Purkinje cell (primary cell): ENCODE measurements around the gene PCCA. TPM values are rescaled to one million over a fixed set of nuclear protein-coding genes. Genes with fewer than 3 reads are reported as not detected.

Source experiments
- polyA plus RNA-seq: library from polyadenylated mRNA; unstranded; fragments of >200 nt; fragmentation: Nextera tagmentation; gene quantifications from 2 replicates; pipeline ENCODE4 v1.2.1, GENCODE V29; 2014

The PCCA gene
- polyA plus RNA-seq, result 50.7 and 51.2 TPM in 2 replicates

GRCh38 chr13:100088644-100089464 is at the start of gene PCCA:
Gene PCCA, plus strand, starts transcription at chr13:100089093. Its CDS starts 28 bp downstream, at chr13:100089121.

Other genes starting within 250 kb of the PCCA start
- 1.9 and 2.6 TPM in 2 replicates for gene ZIC5, start 117.3 kb upstream of the PCCA start, polyA plus RNA-seq
- 12.1 and 16.0 TPM in 2 replicates for gene ZIC2, start 107.3 kb upstream of the PCCA start, polyA plus RNA-seq